HG03139 (cell line): ENCODE results near the gene PRR19.

ENCODE experiments used
- ATAC-seq: cut with Tn5 transposase; IDR thresholded peaks from one replicate; pipeline ENCODE4 v1.9.1; 2021; ENCODE audit not compliant: unreplicated experiment

Gene PRR19

GRCh38 chr19:42345191-42345812 lies 43.4 kb downstream of the PRR19 start:
- ATAC-seq: no peak

DNA sequence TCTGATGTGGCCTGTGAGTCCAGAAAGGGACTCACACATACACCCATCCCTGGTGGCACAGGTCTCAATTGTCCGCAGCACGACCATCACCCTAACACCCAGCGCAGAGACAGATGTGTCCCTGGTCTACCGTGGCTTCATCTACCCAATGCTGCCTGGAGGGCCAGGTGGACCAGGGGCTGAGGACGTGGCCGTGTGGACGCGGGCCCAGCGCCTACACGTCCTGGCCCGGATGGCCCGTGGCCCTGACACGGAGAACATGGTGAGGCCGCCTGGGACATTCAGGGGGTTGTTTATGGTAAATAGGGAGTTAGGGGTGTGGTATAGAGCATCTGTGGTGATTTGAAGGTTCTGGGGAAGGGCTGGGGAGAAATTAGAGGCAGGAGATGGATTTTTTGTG lies 46.3 kb downstream of the PRR19 start:
- ATAC-seq: no peak

DNA sequence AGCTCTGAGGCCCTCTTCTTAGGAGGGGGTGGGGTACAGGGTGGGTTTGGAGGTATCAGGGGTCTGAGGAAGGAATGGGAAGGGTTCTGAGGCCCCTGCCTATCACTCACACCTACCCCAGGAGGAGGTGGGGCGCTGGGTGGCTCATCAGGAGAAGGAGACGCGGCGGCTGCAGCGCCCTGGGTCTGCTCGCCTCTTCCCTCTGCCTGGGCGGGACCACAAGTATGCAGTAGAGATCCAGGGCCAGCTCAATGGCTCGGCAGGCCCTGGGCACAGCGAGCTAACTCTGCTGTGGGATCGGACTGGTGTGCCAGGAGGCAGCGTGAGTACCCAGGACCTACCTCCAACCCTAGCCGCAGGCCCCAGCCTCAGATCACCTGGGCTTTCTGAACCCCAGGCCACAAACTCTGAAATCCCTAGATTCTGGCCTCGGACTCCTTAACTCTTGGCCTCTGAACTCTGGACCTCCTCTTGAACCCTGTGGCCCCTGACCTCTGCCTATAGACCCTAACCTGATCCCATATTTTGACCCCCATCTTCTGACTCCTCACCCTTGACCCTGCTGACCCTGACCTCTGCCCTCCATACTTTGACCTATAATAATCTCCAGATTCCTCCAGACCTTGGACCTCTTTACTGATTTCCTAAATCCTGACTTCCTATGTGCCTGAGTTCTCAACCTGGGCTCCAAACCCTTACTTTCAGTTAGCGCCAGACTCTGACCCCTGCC lies 47.6 kb downstream of the PRR19 start:
- ATAC-seq: no peak

- no peak for ATAC-seq
Observed at GRCh38 chr19:42350417-42350816, 48.5 kb downstream of the PRR19 start.

- ATAC-seq: no peak
Observed at GRCh38 chr19:42351079-42351735, 49.3 kb downstream of the PRR19 start.

DNA sequence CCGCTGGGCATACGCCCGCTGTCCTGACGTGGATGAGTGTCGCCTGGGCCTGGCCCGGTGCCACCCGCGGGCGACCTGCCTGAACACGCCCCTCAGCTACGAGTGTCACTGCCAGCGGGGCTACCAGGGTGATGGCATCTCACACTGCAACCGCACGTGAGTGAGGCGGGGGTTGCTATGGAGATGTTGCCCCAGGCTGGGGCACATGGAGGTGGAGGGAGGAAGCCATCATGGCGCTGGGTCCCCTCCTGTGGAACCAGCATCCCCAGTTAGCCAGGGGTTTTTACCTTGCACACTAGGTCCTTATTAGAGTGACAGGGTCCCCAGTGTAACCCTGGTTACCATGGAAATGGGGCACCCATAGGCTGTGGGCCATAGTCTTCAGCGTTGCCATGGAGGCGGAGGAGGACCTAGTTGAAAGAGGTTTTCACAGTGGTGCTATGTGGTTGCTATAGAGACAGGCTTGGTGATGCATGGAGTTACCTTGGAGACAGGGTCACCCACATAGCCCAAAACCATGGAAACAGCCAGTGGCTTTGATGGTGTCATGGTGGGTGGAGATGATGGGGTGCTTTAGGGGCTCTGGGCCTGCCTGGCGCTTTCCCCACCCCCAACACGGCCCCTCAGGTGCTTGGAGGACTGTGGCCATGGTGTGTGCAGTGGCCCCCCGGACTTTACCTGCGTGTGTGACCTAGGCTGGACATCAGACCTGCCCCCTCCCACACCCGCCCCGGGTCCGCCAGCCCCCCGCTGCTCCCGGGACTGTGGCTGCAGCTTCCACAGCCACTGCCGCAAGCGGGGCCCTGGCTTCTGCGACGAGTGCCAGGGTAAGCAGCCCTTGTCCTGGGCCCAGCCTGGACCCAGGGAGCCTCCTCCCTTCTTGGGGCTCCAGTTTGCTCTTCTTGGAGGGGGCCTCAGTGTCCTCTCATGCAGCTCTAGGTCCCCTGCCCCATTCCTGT lies 50.6 kb downstream of the PRR19 start:
- no peak for ATAC-seq

GRCh38 chr19:42353341-42354015 lies 51.5 kb downstream of the PRR19 start:
- no peak for ATAC-seq

DNA sequence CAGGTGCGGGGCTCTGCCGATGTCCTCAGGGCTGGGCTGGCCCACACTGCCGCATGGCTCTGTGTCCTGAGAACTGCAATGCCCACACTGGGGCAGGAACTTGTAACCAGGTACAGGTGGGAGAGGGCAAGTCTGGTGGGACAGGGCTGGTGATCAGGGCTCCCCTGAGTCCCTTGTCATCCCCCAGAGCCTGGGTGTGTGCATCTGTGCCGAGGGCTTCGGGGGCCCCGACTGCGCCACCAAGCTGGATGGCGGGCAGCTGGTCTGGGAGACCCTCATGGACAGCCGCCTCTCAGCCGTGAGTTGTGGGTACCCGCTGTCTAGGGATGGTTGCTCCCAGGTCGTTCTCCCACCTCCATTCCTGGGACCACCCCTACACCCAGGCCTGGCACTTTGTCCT lies 54.0 kb downstream of the PRR19 start:
- ATAC-seq: no peak

DNA sequence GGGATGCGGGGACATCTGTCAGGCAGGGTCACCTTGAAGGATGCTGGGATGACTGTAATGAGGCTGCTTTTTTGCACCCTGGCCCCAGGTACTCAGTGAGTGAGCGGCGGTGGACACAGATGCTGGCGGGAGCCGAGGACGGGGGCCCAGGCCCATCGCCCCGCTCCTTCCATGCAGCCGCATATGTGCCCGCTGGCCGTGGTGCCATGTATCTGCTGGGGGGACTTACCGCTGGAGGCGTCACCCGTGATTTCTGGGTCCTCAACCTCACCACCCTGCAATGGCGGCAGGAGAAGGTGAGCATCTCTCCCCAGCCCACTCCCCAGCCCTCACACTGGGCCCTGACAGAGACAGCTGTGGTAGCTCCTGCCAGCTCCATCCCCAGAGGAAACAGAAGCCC lies 54.8 kb downstream of the PRR19 start:
- no peak for ATAC-seq

DNA sequence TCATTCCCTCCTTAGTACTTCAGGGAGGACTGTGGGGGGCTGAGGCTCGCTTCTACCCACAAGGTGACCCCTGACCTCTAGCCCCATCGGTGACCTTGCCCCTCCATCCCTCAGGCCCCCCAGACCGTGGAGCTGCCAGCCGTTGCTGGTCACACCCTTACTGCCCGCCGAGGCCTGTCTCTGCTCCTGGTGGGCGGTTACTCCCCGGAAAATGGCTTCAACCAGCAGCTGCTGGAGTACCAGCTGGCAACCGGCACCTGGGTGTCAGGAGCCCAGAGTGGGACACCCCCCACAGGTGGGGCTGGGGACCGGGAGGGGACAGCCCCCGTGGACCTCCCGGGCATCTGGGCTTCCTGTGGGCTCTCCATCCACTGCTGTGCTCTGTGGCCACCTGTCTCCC lies 55.4 kb downstream of the PRR19 start:
- no peak for ATAC-seq
